Activated T-cell treated with anti-CD3 and anti-CD28 coated beads, Interleukin-2, amount 50 U/mL, for 24 hours (primary cell): ENCODE results near the gene ACSF2.
A peak's percentile ranks its signal among the peaks of the same experiment; 100 is the strongest.

ENCODE experiments used
- DNase-seq: peaks from one replicate; pipeline ENCODE4 v3.0.0-alpha.2; 2020
- H3K27ac Mint-ChIP-seq: 2 replicates; pipeline ENCODE4 v1.8.0; 2020; ENCODE audit warnings: mild to moderate bottlenecking, mixed read lengths
- H3K27me3 Mint-ChIP-seq: 2 replicates; pipeline ENCODE4 v1.8.0; 2020; ENCODE audit warnings: mixed read lengths
- H3K36me3 Mint-ChIP-seq: 2 replicates; pipeline ENCODE4 v1.8.0; 2020; ENCODE audit warnings: low read depth, mixed read lengths
- H3K4me1 Mint-ChIP-seq: 2 replicates; pipeline ENCODE4 v1.8.0; 2020; ENCODE audit warnings: low read depth, mixed read lengths
- H3K4me3 Mint-ChIP-seq: 2 replicates; pipeline ENCODE4 v1.8.0; 2020; ENCODE audit warnings: mild to moderate bottlenecking, moderate library complexity, mixed read lengths
- H3K9me3 Mint-ChIP-seq: 2 replicates; pipeline ENCODE4 v1.8.0; 2020; ENCODE audit warnings: mixed read lengths

Gene ACSF2

DNA sequence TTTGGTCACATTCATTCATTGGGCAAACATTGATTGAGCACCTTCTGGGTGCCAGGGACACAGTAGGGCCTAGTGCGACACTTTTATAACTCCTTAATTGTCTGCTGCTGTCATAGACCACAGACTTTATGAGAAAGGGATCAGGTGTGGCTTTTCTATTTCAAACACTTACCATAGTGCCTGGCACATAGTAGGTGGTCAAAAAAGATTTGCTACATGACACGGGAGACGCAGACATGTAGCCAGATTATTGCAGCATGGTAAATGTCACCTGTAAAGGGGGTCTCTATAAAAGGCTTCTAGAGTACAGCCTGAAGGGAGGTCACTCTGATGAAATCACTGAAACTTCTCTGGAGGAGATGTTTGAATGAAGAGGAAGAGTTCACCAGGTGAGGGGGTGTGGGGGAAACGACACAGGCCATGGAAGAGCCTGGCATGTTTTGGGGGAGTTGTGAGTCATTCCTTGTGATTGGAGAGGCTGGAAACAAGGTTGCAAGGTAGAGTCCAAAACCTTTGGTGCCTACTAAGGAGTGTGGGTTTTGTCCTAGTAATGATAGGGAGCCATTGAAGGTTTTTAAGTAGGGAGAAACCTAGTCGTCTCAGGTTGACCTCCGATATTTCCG lies 54.2 kb downstream of the ACSF2 start:
- Mint-ChIP-seq H3K4me1 (peaks cover 32% of the 10 kb centered on the region), H3K9me3 (no peaks in the 10 kb centered on the region), H3K4me3 (peak overlapping the region; percentile 88), H3K27ac (peak overlapping the region; percentile 89), H3K27me3 (no peaks in the 10 kb centered on the region), H3K36me3 (peaks cover 60% of the 10 kb centered on the region)
- DNase-seq = no peak

DNA sequence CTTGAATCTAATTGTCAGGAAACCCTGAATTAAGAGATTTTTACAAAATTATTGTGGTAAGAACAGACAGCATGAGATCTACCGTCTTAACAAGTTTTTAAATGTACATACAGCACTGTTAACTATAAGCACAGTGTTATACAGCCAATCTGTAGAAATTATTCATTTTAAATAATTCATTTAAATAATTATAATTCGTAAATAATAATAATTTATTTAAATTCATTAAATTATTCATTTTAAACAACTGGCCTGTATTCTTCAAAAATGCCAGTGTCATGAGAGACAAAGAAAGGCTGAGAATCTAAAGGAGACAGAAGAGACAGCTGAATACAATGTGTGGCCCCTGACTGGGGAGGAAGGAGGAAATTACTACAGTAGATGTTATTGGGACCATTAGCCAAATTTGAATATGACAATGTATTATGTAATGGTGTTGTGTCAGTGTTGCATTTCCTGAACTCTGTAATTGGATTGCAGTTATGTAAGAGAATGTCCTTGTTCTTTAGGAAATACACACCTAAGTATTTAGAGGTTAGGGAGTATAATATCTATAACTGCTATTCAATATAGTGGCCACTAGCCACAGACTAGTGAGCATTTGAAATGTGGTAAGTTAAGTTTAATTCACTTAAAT lies 55.0 kb downstream of the ACSF2 start:
- Mint-ChIP-seq H3K27ac (no peak overlapping the region), H3K27me3 (no peaks in the 10 kb centered on the region), H3K36me3 (peaks cover 67% of the 10 kb centered on the region), H3K4me3 (peak overlapping the region; percentile 88), H3K9me3 (no peaks in the 10 kb centered on the region), H3K4me1 (peaks cover 32% of the 10 kb centered on the region)
- no peak for DNase-seq

DNA sequence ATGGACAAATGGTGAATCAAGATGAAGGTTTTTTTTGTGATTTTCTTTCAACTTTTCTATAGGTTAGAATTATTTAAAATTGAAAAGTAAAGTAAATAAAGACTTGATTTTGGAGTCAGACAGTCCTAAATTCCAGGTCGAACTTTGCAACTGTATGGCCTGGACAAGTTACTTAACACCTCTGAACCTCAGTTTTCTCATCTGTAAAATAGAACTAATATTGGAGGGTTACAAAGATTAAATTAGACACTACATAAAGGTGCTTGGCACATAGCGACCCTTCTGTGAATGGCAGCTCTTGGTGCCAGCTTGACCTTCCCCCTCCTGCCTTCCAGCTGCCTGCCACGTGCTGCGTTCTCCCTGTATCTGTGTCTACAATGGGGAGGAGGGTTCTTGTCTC lies 55.6 kb downstream of the ACSF2 start:
- Mint-ChIP-seq H3K4me1 (peaks cover 32% of the 10 kb centered on the region), H3K9me3 (no peaks in the 10 kb centered on the region), H3K27ac (no peak overlapping the region)

GRCh38 chr17:50482110-50482509 lies 56.1 kb downstream of the ACSF2 start:
- H3K27me3 Mint-ChIP-seq = no peaks in the 10 kb centered on the region

More for the DNA sequence above, 55.6 kb downstream of the ACSF2 start:
- no peaks in the 10 kb centered on the region for H3K27me3 Mint-ChIP-seq
- peaks cover 72% of the 10 kb centered on the region for H3K36me3 Mint-ChIP-seq
- DNase-seq = no peak
- H3K4me3 Mint-ChIP-seq = no peak overlapping the region

GRCh38 chr17:50482516-50482915 lies 56.5 kb downstream of the ACSF2 start:
- peaks cover 79% of the 10 kb centered on the region for H3K36me3 Mint-ChIP-seq
- no peak overlapping the region for H3K4me3 Mint-ChIP-seq
- H3K4me1 Mint-ChIP-seq = peaks cover 36% of the 10 kb centered on the region
- no peaks in the 10 kb centered on the region for H3K9me3 Mint-ChIP-seq
- peak overlapping the region; percentile 81 for H3K27ac Mint-ChIP-seq
- DNase-seq = peak; percentile 82
- no peaks in the 10 kb centered on the region for H3K27me3 Mint-ChIP-seq

More at GRCh38 chr17:50482110-50482509, 56.1 kb downstream of the ACSF2 start:
- DNase-seq = no peak
- peak overlapping the region; percentile 81 for H3K27ac Mint-ChIP-seq
- H3K36me3 Mint-ChIP-seq = peaks cover 75% of the 10 kb centered on the region
- H3K9me3 Mint-ChIP-seq = no peaks in the 10 kb centered on the region
- H3K4me1 Mint-ChIP-seq = peaks cover 33% of the 10 kb centered on the region
- no peak overlapping the region for H3K4me3 Mint-ChIP-seq

- Mint-ChIP-seq H3K27me3 (no peaks in the 10 kb centered on the region), H3K4me3 (no peak overlapping the region), H3K36me3 (peaks cover 84% of the 10 kb centered on the region), H3K27ac (peak overlapping the region; percentile 29), H3K4me1 (peaks cover 40% of the 10 kb centered on the region), H3K9me3 (no peaks in the 10 kb centered on the region)
- no peak for DNase-seq
Observed at GRCh38 chr17:50483266-50483665, 57.2 kb downstream of the ACSF2 start.

DNA sequence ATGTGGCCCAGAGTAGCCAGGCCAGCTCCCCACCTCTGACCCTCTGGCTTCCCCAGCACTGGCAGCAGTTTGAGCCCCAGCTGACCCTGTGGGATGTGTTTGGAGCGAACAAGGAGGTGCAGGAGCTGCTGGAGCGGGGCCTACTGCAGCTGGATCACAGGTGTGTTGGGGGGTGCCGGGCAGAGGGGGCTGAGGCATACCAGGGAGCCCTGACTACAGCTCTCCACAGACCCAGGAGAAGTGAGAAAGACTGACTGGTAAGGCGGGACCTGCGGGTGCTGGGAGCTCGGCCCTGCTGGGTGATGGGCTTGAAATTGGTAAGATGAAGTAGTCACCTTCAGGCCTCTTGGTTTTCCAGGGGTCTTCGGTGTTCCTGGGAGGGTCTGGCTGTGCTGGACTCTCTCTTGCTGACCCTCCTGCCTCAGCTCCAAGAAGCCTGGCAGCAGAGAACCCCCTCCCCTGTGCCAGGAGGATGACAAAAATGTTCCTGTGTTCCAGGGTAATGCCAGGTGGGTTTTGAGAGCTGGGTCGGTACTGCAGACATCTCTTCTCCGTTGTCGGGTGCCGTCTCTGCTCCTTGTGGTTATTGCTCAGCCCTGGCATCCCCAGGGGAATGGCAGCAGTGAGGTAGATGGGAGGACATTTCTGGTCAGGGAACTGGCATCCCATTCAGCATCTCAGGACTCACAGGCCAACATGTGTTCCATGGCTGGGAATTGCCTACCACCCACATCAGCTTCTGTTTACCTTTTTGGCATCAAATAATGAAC lies 58.6 kb downstream of the ACSF2 start:
- no peak for DNase-seq
- H3K4me3 Mint-ChIP-seq = no peak overlapping the region
- no peaks in the 10 kb centered on the region for H3K9me3 Mint-ChIP-seq
- peak overlapping the region; percentile 59 for H3K27ac Mint-ChIP-seq
- peaks cover 35% of the 10 kb centered on the region for H3K4me1 Mint-ChIP-seq
- no peaks in the 10 kb centered on the region for H3K27me3 Mint-ChIP-seq
- peaks cover 77% of the 10 kb centered on the region for H3K36me3 Mint-ChIP-seq

GRCh38 chr17:50487213-50488096 lies 61.4 kb downstream of the ACSF2 start:
- Mint-ChIP-seq H3K4me3 (no peak overlapping the region), H3K4me1 (peaks cover 16% of the 10 kb centered on the region), H3K27me3 (no peaks in the 10 kb centered on the region), H3K27ac (peak overlapping the region; percentile 63), H3K9me3 (no peaks in the 10 kb centered on the region), H3K36me3 (peaks cover 52% of the 10 kb centered on the region)
- DNase-seq = no peak

DNA sequence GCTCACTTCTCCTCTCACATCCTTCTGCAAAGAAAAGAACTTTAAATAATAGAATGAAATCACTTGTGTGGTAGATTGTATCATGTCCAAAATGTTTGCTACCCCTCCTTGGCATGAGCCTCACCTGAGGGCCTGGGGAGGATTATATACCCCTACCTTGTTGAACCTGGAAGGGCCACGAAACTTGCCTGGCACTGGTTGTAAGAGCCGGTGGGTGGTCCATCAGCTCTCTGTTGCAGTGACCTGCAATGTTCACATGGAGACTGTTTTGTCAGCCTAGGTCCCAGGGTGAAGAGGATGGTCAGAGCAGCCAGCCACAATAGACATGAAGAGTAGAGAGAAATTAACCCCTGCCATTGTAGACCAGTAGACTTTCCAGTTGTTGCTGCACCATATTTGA lies 62.9 kb downstream of the ACSF2 start:
- DNase-seq = no peak
- no peak overlapping the region for H3K4me3 Mint-ChIP-seq
- no peak overlapping the region for H3K27ac Mint-ChIP-seq
- peaks cover 37% of the 10 kb centered on the region for H3K36me3 Mint-ChIP-seq
- H3K27me3 Mint-ChIP-seq = no peaks in the 10 kb centered on the region
- H3K4me1 Mint-ChIP-seq = peaks cover 12% of the 10 kb centered on the region
- H3K9me3 Mint-ChIP-seq = no peaks in the 10 kb centered on the region

GRCh38 chr17:50491505-50491904 lies 65.5 kb downstream of the ACSF2 start:
- H3K9me3 Mint-ChIP-seq = no peaks in the 10 kb centered on the region
- H3K27me3 Mint-ChIP-seq = peaks cover 1% of the 10 kb centered on the region
- H3K27ac Mint-ChIP-seq = no peak overlapping the region
- no peak overlapping the region for H3K4me3 Mint-ChIP-seq
- DNase-seq = no peak
- peaks cover 11% of the 10 kb centered on the region for H3K36me3 Mint-ChIP-seq
- peaks cover 12% of the 10 kb centered on the region for H3K4me1 Mint-ChIP-seq

- H3K9me3 Mint-ChIP-seq = no peaks in the 10 kb centered on the region
- H3K4me1 Mint-ChIP-seq = peaks cover 10% of the 10 kb centered on the region
- H3K27me3 Mint-ChIP-seq = peaks cover 3% of the 10 kb centered on the region
- no peak for DNase-seq
- H3K27ac Mint-ChIP-seq = no peak overlapping the region
- H3K4me3 Mint-ChIP-seq = no peak overlapping the region
- peaks cover 8% of the 10 kb centered on the region for H3K36me3 Mint-ChIP-seq
Observed at GRCh38 chr17:50492214-50492613, 66.2 kb downstream of the ACSF2 start.

DNA sequence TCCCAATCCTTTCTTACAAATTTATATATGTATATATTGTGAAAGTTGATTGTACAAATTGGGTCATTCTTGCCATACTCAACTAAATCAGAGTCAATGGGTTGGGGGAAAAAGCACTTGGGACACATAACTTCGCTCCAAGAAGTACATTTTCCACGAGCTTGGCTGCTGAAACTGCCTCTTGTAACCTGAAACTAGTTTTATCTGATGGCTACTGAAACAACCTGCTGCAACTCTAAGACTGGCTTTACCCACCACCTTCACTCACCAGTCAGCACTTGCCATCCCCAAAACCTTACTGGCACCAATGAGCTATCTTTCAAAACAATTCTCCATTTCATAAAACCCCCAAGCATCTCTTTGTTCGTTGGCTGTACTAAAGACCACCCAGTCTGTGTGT lies 67.7 kb downstream of the ACSF2 start:
- no peak for DNase-seq
- Mint-ChIP-seq H3K27ac (no peak overlapping the region), H3K4me3 (no peak overlapping the region), H3K9me3 (no peaks in the 10 kb centered on the region), H3K36me3 (no peaks in the 10 kb centered on the region), H3K4me1 (no peaks in the 10 kb centered on the region), H3K27me3 (peaks cover 3% of the 10 kb centered on the region)

DNA sequence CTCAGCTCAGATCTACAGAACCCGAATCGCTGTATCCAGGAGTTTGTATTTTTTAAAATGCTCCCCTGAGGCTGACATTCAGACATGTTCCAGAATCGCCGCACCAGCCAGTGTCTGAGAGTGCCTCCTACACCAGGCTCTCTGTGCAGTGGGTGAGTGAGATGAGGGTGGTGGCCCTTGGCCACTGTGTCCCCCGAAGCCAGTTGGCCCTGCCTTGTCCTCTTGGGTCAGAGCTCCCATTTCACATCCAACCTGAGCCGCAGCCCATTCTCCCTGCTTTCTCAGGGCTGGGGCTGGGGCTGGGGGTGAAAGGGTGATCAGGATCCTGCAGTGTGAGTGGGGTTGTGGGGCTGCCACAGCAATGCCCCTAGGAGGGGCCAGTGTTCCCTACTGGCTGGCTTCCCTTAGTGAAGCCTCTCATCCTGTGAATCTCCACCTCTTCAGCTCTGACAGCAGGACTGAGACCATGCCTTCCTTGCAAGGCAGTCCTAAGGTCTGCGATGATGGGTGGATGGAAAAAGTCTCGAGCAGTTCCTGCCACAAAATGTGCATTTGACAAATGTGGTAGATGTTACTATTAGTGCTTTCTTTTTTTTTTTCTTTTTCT lies 69.3 kb downstream of the ACSF2 start:
- H3K9me3 Mint-ChIP-seq = no peaks in the 10 kb centered on the region
- H3K27me3 Mint-ChIP-seq = peaks cover 3% of the 10 kb centered on the region
- no peak overlapping the region for H3K4me3 Mint-ChIP-seq
- no peaks in the 10 kb centered on the region for H3K4me1 Mint-ChIP-seq
- DNase-seq = no peak
- no peak overlapping the region for H3K27ac Mint-ChIP-seq
- H3K36me3 Mint-ChIP-seq = no peaks in the 10 kb centered on the region

DNA sequence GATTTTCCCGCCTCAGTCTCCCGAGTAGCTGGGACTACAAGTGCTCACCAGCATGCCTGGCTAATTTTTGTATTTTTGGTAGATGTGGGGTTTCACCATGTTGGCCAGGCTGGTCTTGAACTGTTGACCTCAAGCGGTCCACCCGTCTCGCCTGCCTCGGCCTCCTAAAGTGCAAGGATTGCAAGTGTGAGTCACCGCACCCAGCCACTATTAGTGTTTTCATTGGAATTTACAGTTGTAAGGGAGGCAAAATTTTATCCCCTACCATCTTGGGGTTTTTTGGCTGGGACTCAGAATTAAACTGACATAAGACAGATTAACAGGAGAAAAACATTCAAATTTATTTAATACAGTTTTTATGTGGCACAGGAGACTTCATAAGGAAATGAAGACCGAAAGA lies 69.9 kb downstream of the ACSF2 start:
- Mint-ChIP-seq H3K36me3 (no peaks in the 10 kb centered on the region), H3K4me1 (no peaks in the 10 kb centered on the region), H3K27me3 (peaks cover 3% of the 10 kb centered on the region), H3K9me3 (no peaks in the 10 kb centered on the region), H3K4me3 (no peak overlapping the region), H3K27ac (no peak overlapping the region)
- no peak for DNase-seq
